T1000 (cell line): ENCODE data around the gene CFAP251.
"Not testable (repeated sequence)": the region's sequence is repeated elsewhere in the genome, so short reads cannot be mapped to it uniquely, and the experiment has no call there.

Experiments used
- DNase-seq: peaks from one replicate; lab custom pipeline; 2025; ENCODE audit warnings: mixed read lengths; lab: John Stamatoyannopoulos, UW

CFAP251 gene, protein sequence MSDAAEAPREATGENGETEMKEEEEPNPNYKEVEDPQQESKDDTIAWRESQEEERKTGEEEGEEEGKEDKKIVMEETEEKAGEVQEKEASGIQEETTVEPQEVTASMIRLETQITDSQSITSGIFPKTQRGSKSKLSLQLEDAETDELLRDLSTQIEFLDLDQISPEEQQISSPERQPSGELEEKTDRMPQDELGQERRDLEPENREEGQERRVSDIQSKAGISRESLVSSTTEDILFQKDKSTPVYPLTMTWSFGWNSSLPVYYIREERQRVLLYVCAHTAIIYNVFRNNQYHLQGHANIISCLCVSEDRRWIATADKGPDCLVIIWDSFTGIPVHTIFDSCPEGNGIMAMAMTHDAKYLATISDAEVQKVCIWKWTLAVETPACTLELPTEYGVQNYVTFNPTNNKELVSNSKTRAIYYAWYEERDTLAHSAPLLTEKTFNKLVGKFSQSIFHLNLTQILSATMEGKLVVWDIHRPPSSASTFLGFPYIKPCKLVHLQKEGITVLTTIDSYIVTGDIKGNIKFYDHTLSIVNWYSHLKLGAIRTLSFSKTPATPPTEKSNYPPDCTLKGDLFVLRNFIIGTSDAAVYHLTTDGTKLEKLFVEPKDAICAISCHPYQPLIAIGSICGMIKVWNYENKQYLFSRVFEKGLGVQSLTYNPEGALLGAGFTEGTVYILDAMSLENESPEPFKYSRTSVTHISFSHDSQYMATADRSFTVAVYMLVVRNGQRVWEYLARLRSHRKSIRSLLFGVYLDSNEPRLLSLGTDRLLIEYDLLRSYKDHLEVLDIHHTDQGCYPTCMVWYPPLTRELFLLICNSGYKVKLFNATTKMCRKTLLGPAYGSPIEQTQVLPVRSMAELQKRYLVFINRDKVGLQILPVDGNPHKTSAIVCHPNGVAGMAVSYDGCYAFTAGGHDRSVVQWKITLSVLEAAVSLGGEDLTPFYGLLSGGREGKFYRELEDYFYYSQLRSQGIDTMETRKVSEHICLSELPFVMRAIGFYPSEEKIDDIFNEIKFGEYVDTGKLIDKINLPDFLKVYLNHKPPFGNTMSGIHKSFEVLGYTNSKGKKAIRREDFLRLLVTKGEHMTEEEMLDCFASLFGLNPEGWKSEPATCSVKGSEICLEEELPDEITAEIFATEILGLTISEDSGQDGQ

DNA sequence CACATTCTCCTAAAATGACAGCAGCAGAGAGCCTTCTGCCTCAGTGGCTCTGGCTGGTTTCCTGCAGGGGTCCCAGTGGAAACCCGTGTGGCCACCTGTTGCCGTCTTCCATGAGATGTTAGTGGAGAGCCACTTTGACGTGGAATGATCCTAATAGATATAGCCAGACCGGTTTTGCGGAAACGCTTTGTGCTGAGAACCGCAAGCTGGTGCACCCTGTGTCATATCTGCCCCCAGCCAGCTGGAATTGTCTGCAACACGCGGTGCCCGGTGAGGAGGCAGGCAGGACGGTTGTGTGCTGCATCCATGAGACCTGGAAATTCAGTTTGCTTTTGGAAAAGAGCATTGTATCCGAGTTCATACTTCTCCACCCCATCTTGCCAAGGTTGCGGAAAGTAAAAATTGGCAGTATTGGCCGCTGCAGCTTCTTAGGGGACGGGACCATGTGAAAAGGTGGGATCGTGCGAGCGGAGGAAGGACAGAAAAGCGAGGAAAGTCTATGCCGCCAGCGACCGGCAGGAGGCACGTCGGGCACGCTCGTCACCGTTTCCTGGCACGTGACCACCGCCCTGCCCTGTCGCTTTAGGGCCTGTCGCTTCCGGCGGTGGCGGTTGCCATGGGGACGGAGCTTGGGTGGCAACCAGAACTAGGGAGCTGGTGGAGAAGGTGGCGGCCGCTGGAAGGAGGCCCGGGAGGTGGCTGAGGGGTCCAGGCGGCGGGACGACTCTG, at the start of gene CFAP251:
Gene CFAP251 (plus strand): TSS at position 643 of the 729 bp plus-strand sequence. CDS start 2,714 bp downstream, outside the sequence.
- DNase-seq, result no peak

DNA sequence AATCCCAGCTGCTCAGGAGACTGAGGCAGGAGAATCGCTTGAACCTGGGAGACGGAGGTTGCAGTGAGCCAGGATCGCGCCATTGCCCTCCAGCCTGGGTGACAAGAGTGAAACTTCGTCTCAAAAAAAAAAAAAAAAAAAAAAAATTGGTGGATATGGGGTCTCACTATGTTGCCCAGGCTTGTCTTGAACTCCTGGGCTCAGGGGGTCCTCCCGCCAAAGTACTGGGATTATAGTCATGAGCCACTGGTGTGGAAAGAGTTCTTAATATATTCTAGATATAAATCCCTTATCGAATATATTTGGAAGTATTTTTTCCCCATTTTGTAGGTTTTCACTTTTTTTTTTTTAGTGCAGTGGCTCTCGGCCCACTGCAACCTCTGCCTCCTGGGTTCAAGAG, 49.2 kb upstream of the CFAP251 start:
- DNase-seq, result not testable (repeated sequence)

DNA sequence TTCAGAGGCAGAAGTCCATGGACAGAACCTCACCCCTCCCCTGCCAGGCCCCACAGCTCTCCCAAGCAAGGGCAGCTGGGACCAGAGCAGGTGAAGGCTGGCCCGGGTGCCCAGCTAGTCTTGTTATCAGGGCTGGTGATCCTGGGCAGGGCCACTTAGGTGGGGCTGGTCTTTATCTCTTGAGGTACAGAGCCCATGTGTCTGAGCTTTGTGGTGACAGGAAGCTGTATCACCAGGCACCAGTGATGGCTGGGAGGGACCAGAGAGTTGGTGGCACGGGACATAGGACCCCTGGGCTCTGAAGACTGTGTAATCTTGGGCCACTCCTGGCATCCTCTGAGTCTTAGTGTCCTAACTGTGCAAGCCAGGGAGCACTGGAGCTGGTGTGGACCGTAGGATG, 46.9 kb upstream of the CFAP251 start:
- no peak for DNase-seq

DNA sequence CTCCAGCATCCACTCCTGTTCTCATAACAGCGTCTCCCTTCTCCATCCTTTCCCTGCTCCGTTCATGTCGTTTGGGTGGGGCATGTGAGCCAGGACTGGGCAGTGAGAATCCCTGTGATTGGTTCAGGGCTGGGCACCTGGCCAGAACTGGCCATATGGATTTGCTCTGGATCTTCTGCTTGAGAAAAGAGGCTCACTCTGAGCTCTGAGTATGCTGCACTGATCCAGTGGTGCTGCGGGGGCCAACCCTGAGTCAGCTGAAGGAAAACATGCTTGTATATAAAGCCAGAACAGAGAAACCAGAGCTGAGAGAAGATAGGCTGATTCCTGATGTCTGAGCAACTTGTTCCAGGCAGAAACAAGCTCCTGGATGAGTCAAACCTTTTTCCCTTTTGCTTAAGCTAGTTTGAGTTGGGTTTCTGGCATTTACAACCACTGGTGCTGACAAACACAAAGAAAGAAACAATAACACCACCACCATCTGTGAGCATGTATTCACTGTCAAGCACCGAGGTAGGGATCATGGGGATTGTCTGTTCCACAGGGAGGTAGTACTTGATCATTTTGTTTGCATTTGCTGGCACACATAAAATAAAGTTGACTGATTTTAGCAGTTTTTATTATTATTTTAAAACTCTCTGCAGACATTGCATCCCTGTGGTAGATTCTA, 45.7 kb upstream of the CFAP251 start:
- no peak for DNase-seq

DNA sequence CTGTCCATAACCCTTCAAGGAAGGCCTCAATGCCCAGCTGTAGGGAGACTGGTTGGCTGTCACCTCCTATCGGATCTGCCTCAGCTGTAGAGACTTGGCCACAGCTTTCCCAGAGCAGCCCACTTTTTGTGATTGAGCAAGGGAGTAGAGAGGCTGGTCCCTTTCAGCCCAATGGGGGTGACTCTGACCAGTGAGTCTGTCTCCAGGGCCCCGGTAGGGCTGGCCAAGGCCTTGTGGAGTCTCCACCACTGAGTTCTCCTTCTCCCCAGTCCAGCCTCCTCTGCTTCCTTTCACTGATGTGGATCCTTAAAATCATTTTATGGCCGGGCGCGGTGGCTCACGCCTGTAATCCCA, 45.2 kb upstream of the CFAP251 start:
- no peak for DNase-seq

DNA sequence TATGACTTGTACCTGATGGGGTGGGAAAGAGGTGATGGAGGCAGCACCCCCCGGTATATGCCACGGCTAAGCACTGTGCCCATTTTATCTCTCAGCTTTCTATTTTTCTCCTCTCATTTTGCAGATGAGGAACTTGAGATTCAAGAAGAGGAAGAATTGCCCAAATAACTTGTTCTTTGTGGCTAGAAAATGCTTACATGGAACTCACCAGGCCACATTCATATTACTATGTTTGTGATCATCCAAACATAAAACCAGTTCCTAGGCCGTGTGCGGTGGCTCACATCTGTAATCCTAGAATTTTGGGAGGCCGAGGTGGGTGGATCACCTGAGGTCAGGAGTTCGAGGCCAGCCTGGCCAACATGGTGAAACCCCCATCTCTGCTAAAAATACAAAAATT, 44.3 kb upstream of the CFAP251 start:
- DNase-seq, result no peak

DNA sequence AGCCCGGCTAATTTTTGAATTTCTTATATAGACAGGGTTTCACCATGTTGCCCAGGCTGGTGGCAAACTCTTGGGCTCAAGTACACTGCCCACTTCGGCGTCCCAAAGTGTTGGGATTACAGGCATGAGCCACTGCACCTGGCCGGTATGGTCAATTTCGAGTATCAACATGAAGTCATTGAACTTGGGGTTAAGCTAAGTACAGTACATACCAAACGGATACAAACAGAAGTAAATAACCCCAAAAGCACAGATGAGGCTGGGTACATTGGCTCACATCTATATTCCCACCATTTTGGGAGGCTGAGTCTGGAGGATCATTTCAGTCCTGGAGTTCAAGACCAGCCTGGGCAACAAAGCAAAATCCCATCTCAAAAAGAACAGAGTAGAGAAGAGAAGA, 42.8 kb upstream of the CFAP251 start:
- no peak for DNase-seq

DNA sequence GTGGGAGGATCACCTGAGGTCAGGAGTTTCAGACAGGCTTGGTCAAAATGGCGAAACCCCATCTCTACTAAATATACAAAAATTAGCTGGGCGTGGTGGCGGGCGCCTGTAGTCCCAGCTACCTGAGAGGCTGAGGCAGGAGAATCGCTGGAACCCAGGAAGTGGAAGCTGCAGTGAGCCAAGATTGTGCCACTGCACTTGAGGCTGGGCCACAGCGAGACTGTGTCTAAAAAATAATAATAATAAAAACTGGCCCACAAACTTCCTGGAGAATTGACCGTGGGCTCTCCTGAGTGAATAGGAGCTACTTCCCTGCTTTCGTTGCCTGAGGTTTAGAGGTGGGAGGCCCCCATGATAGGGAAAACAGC, 42.3 kb upstream of the CFAP251 start:
- DNase-seq, result not testable (repeated sequence)

DNA sequence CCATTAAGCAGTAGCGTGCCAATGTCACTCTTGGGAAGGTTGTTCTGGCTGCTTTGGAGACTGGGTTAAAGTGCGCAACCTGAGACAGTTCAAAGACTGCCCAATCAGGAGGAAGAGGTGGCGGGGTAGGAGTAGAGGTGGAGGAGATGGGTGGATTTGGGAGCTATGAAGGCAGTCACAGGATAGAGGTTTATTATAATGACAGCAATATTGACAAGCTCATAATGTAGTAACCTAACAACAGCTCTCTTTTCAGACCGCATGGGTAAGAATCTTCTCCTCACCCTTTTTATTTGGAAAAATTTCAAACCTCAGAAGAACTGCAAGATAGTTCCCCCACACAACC, 35.1 kb upstream of the CFAP251 start:
- no peak for DNase-seq

DNA sequence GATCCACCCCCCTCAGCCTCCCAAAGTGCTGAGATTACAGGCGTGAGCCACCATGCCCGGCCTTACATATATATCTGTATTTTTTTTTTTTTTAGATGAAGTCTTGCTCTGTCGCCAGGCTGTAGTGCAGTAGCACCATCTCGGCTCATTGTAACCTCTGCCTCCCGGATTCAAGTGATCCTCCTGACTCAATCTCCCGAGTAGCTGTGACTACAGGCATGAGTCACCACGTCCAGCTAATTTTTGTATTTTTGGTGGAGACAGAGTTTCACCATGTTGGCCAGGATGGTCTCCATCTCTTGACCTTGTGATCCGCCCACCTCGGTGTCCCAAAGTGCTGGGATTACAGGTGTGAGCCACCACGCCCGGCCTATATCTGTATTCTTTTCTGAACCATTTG, 33.3 kb upstream of the CFAP251 start:
- not testable (repeated sequence) for DNase-seq

DNA sequence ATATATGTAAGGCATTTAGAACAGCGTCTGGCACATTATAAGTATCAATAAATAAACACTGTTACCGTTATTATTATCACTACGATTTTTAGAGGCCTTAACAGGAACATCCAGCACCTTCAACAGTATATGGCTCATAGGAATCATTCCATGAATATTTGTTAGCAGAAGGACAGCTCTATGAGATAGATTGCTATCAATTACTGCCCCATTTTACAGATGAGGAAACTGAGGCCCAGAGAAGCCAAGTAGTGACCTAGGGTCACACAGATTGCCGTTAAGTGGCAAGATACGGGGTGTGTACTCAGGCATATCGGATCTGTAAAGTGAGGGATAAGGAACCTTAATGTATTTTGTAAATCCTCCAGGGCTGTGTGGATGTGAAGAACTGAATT, 30.3 kb upstream of the CFAP251 start:
- no peak for DNase-seq

DNA sequence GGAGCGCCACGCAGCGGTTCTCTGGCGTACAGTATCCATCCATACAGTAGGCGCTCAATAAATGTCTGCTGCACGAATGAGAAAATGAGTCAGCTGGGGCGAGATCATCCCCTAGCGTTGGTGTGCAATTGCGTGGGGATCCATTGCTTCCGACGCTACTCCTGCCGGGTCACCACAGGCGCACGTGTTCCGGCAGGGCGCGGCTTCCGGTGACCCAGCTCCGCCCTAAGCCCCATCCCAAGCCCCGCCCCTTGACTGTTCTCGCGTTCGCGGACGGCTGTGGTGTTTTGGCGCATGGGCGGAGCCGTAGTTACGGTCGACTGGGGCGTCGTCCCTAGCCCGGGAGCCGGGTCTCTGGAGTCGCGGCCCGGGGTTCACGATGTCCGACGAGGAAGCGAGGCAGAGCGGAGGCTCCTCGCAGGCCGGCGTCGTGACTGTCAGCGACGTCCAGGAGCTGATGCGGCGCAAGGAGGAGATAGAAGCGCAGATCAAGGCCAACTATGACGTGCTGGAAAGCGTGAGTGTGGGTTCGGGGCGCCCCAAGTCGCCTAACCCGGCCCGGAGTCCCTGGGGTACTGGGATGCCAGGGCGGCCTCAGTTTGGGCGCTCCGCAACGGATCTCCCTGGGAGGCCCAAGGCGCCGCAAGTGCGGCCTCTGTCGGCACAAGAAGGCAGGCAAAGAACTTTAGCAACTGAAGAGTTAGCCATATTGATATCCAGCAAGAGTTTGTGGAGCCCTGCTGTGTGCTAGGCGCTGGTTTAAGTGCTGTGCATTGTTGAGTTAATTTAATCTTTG, 29.7 kb upstream of the CFAP251 start, which contains the start of gene PSMD9:
Gene PSMD9 (plus strand): TSS at position 313 of the 796 bp plus-strand sequence. CDS start 67 bp downstream, at position 380.
- DNase-seq, result peak; percentile 96

DNA sequence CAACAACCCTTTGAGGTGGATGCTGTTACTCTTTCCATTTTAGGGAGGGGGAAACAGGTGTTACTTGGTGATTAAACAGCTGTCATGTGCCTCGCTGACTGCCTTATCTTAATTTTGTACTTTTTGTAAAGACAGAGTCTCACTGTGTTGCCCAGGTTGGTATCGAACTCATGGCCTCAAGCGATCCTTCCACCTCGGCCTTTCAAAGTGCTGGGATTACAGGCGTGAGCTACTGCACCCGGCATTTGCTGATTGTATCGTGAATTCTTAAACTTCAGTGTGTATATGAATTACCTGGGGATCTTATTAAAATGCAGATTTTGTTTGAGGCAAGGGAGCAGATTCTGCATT, 29.1 kb upstream of the CFAP251 start:
- DNase-seq, result no peak

DNA sequence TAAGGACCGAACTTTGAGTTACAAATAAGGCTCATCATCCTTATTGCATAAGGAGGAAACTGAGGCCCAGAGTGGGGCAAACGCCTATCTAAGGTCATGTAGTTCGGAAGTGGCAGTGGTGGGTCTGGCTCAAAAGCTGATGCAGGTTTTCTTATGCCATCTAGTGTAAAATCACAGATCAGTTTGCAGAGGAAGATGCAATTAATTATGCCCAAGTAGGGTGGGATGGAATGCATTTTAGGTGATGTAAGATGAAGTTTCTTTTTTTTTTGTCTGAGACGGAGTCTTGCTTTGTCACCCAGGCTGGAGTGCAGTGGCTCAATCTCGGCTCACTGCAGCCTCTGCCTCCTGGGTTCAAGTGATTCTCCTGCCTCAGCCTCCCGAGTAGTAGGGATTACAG, 28.7 kb upstream of the CFAP251 start:
- DNase-seq, result not testable (repeated sequence)

DNA sequence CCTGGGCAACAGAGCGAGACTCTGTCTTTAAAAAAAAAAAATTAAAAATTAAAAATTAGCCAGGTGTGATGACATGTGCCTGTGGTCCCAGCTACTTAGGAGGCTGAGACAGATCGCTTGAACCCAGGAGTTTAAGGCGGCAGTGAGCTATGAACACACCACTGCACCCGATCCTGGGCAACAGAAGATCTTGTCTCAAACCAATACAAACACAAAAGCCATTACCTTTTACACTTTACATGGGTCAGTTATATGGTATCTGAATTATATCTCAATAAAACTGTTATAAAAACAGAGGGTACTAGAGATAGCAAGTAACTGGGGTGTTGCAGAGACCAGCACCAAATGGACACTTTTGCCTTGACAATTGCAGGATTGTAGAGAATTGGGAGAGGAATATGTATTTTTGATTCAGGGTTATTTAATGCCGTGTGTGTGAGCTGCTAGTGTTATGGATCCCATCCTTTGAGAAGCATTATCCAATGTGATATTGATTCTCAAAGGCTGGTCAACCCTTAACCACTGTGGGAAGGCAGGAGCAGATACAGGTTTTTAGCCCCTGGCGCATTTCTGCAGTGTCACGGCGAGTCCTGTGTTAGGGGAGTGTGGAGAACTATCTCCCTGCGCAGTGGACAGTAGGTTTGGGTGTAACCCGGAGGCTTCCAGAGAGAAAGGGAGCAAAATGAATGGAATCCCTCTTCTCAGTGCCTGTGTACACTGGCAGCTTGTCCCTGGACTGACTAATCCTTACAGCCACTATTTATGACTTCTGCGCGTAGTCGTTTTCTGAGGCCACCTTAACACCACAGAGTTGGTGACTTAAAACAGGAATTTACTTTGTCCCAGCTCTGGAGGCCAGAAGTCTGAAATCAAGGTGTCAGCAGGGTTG, 25.5 kb upstream of the CFAP251 start:
- DNase-seq, result no peak

DNA sequence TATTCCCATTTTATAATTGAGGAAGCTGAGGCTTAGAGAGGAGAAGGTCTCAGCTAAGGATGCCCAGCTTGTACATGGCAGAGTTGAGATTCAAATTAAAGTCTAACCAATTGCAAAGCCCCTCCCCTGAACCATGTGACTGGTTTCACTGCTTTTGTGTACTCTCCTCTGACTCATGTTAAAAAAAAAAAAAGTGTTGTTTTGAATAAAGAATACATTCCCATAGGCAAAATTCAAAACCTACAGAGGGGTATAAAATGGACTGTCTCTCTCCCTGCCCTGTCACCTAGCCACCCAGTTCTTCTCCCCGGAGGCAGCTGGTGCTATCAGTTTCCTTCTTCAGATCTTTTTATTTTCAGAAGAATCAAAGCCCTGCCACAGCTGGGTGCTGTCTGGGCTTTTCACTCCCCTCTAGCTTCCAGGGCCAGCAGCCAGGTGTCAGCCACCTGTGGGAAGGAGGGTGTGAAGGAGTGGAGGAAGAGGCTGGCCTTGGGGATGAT, 24.4 kb upstream of the CFAP251 start:
- no peak for DNase-seq

DNA sequence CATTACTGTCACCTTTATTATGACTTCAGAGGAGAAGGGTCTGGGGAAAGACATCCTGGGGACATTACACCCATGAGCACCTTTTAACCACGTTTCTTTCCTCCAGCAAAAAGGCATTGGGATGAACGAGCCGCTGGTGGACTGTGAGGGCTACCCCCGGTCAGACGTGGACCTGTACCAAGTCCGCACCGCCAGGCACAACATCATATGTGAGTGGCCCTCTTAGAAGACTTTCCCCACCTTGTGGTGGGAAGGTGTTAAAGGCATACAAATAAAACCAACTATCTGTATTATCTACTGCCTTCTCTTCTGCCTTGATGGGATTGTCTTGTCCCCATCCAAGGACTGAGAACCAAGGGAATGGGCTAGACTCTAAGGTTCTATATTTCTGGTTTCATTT, 23.8 kb upstream of the CFAP251 start:
- DNase-seq, result no peak

DNA sequence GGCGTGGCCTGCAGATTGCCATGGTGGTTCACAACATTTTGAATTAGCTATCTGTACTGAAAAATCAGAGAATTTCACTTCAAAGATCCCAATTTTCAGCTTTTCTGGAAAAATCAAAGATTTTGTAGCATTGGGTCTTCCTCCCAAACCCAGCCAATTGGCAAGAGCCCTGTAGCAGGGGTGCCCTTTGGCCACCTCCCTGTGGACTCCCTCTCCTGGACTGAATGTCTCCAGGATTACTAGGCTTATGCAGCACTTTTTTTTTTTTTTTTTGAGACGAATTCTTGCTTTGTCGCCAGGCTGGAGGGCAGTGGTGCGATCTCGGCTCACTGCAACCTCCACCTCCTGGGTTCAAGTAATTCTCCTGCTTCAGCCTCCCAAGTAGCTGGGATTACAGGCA, 20.1 kb upstream of the CFAP251 start:
- no peak for DNase-seq

DNA sequence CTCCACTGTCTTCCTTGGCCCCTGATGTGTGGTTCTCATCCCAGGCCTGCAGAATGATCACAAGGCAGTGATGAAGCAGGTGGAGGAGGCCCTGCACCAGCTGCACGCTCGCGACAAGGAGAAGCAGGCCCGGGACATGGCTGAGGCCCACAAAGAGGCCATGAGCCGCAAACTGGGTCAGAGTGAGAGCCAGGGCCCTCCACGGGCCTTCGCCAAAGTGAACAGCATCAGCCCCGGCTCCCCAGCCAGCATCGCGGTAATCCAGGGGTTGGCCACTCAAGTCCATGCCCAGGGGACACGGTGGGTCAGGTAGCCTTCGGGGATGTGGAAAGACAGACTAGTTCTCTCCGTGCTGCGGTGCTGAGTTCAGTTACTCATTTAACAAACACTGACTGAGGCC, 18.8 kb upstream of the CFAP251 start:
- DNase-seq, result no peak
